ENCODE results near the gene ZNF492.
"Not testable (repeated sequence)": the region's sequence is repeated elsewhere in the genome, so short reads cannot be mapped to it uniquely, and the experiment has no call there.

The ZNF492 gene

GRCh38 chr19:22619932-22620331 is 14.2 kb upstream of the ZNF492 start:
- Histone ChIP-seq H3K36me3 (ENCODE audit: insufficient read depth, low read length) (no peaks in the 10 kb centered on the region), H3K4me1 (ENCODE audit: insufficient read depth, low read length) (no peaks in the 10 kb centered on the region), H3K9ac (ENCODE audit: low read length) (no peak overlapping the region), H3K9me3 (ENCODE audit: low read length) (no peaks in the 10 kb centered on the region), H3K4me3 (ENCODE audit: low read depth in 1 of 2, low read length in 2 of 2) (no peak overlapping the region), H3K27me3 (ENCODE audit: control insufficient read depth in 1 of 2, insufficient read depth in 2 of 2, low read length in 2 of 2) (no peaks in the 10 kb centered on the region), H3K27ac (ENCODE audit: low read depth, low read length) (no peak overlapping the region)

- H3K27ac ChIP-seq (ENCODE audit: low read depth, low read length), result no peak overlapping the region
- H3K9me3 ChIP-seq (ENCODE audit: low read length), result no peaks in the 10 kb centered on the region
- no peaks in the 10 kb centered on the region for H3K36me3 ChIP-seq (ENCODE audit: insufficient read depth, low read length)
- H3K9ac ChIP-seq (ENCODE audit: low read length), result no peak overlapping the region
- H3K27me3 ChIP-seq (ENCODE audit: control insufficient read depth in 1 of 2, insufficient read depth in 2 of 2, low read length in 2 of 2), result no peaks in the 10 kb centered on the region
- H3K4me1 ChIP-seq (ENCODE audit: insufficient read depth, low read length), result no peaks in the 10 kb centered on the region
- no peak overlapping the region for H3K4me3 ChIP-seq (ENCODE audit: low read depth in 1 of 2, low read length in 2 of 2)
Measured at GRCh38 chr19:22620401-22620800, 13.7 kb upstream of the ZNF492 start.

GRCh38 chr19:22620912-22621311 is 13.2 kb upstream of the ZNF492 start:
- no peak overlapping the region for H3K4me3 ChIP-seq (ENCODE audit: low read depth in 1 of 2, low read length in 2 of 2)
- H3K27me3 ChIP-seq (ENCODE audit: control insufficient read depth in 1 of 2, insufficient read depth in 2 of 2, low read length in 2 of 2), result no peaks in the 10 kb centered on the region
- H3K27ac ChIP-seq (ENCODE audit: low read depth, low read length), result no peak overlapping the region
- H3K9ac ChIP-seq (ENCODE audit: low read length), result no peak overlapping the region
- no peaks in the 10 kb centered on the region for H3K4me1 ChIP-seq (ENCODE audit: insufficient read depth, low read length)
- no peaks in the 10 kb centered on the region for H3K36me3 ChIP-seq (ENCODE audit: insufficient read depth, low read length)
- H3K9me3 ChIP-seq (ENCODE audit: low read length), result no peaks in the 10 kb centered on the region

- Histone ChIP-seq H3K4me3 (ENCODE audit: low read depth in 1 of 2, low read length in 2 of 2) (no peak overlapping the region), H3K9me3 (ENCODE audit: low read length) (no peaks in the 10 kb centered on the region), H3K4me1 (ENCODE audit: insufficient read depth, low read length) (no peaks in the 10 kb centered on the region), H3K27me3 (ENCODE audit: control insufficient read depth in 1 of 2, insufficient read depth in 2 of 2, low read length in 2 of 2) (no peaks in the 10 kb centered on the region), H3K27ac (ENCODE audit: low read depth, low read length) (no peak overlapping the region), H3K9ac (ENCODE audit: low read length) (no peak overlapping the region), H3K36me3 (ENCODE audit: insufficient read depth, low read length) (no peaks in the 10 kb centered on the region)
Measured at GRCh38 chr19:22622020-22622419, 12.1 kb upstream of the ZNF492 start.

GRCh38 chr19:22622901-22623840 is 11.0 kb upstream of the ZNF492 start:
- no peak overlapping the region for H3K9ac ChIP-seq (ENCODE audit: low read length)
- no peaks in the 10 kb centered on the region for H3K9me3 ChIP-seq (ENCODE audit: low read length)
- no peaks in the 10 kb centered on the region for H3K4me1 ChIP-seq (ENCODE audit: insufficient read depth, low read length)
- H3K27me3 ChIP-seq (ENCODE audit: control insufficient read depth in 1 of 2, insufficient read depth in 2 of 2, low read length in 2 of 2), result no peaks in the 10 kb centered on the region
- H3K36me3 ChIP-seq (ENCODE audit: insufficient read depth, low read length), result no peaks in the 10 kb centered on the region
- no peak overlapping the region for H3K27ac ChIP-seq (ENCODE audit: low read depth, low read length)
- H3K4me3 ChIP-seq (ENCODE audit: low read depth in 1 of 2, low read length in 2 of 2), result peak overlapping the region; percentile 38 to 42

- Histone ChIP-seq H3K4me3 (ENCODE audit: low read depth in 1 of 2, low read length in 2 of 2) (no peak overlapping the region), H3K9ac (ENCODE audit: low read length) (no peak overlapping the region), H3K4me1 (ENCODE audit: insufficient read depth, low read length) (no peaks in the 10 kb centered on the region), H3K27me3 (ENCODE audit: control insufficient read depth in 1 of 2, insufficient read depth in 2 of 2, low read length in 2 of 2) (no peaks in the 10 kb centered on the region), H3K9me3 (ENCODE audit: low read length) (no peaks in the 10 kb centered on the region), H3K27ac (ENCODE audit: low read depth, low read length) (no peak overlapping the region), H3K36me3 (ENCODE audit: insufficient read depth, low read length) (no peaks in the 10 kb centered on the region)
Measured at GRCh38 chr19:22623841-22624221, 10.3 kb upstream of the ZNF492 start.

- no peak overlapping the region for H3K27ac ChIP-seq (ENCODE audit: low read depth, low read length)
- no peak overlapping the region for H3K4me3 ChIP-seq (ENCODE audit: low read depth in 1 of 2, low read length in 2 of 2)
- H3K4me1 ChIP-seq (ENCODE audit: insufficient read depth, low read length), result no peaks in the 10 kb centered on the region
- no peaks in the 10 kb centered on the region for H3K9me3 ChIP-seq (ENCODE audit: low read length)
- H3K36me3 ChIP-seq (ENCODE audit: insufficient read depth, low read length), result no peaks in the 10 kb centered on the region
- no peak overlapping the region for H3K9ac ChIP-seq (ENCODE audit: low read length)
- no peaks in the 10 kb centered on the region for H3K27me3 ChIP-seq (ENCODE audit: control insufficient read depth in 1 of 2, insufficient read depth in 2 of 2, low read length in 2 of 2)
Measured at GRCh38 chr19:22625266-22626035, 8.7 kb upstream of the ZNF492 start.

- Histone ChIP-seq H3K4me1 (ENCODE audit: insufficient read depth, low read length) (no peaks in the 10 kb centered on the region), H3K9me3 (ENCODE audit: low read length) (no peaks in the 10 kb centered on the region), H3K27me3 (ENCODE audit: control insufficient read depth in 1 of 2, insufficient read depth in 2 of 2, low read length in 2 of 2) (no peaks in the 10 kb centered on the region), H3K4me3 (ENCODE audit: low read depth in 1 of 2, low read length in 2 of 2) (no peak overlapping the region), H3K9ac (ENCODE audit: low read length) (no peak overlapping the region), H3K36me3 (ENCODE audit: insufficient read depth, low read length) (no peaks in the 10 kb centered on the region), H3K27ac (ENCODE audit: low read depth, low read length) (no peak overlapping the region)
Measured at GRCh38 chr19:22627526-22627925, 6.6 kb upstream of the ZNF492 start.

- H3K4me1 ChIP-seq (ENCODE audit: insufficient read depth, low read length), result no peaks in the 10 kb centered on the region
- no peak overlapping the region for H3K27ac ChIP-seq (ENCODE audit: low read depth, low read length)
- H3K9ac ChIP-seq (ENCODE audit: low read length), result no peak overlapping the region
- no peaks in the 10 kb centered on the region for H3K9me3 ChIP-seq (ENCODE audit: low read length)
- no peaks in the 10 kb centered on the region for H3K27me3 ChIP-seq (ENCODE audit: control insufficient read depth in 1 of 2, insufficient read depth in 2 of 2, low read length in 2 of 2)
- no peaks in the 10 kb centered on the region for H3K36me3 ChIP-seq (ENCODE audit: insufficient read depth, low read length)
- H3K4me3 ChIP-seq (ENCODE audit: low read depth in 1 of 2, low read length in 2 of 2), result no peak overlapping the region
Measured at GRCh38 chr19:22628401-22628800, 5.7 kb upstream of the ZNF492 start.

GRCh38 chr19:22634450-22634827 is 315 bp downstream of the ZNF492 start:
- no peaks in the 10 kb centered on the region for H3K27me3 ChIP-seq (ENCODE audit: control insufficient read depth in 1 of 2, insufficient read depth in 2 of 2, low read length in 2 of 2)
- no peak overlapping the region for H3K9ac ChIP-seq (ENCODE audit: low read length)
- no peaks in the 10 kb centered on the region for H3K36me3 ChIP-seq (ENCODE audit: insufficient read depth, low read length)
- H3K4me3 ChIP-seq (ENCODE audit: low read depth in 1 of 2, low read length in 2 of 2), result peak overlapping the region; percentile 68 to 82
- H3K4me1 ChIP-seq (ENCODE audit: insufficient read depth, low read length), result no peaks in the 10 kb centered on the region
- H3K9me3 ChIP-seq (ENCODE audit: low read length), result no peaks in the 10 kb centered on the region
- no peak overlapping the region for H3K27ac ChIP-seq (ENCODE audit: low read depth, low read length)

GRCh38 chr19:22685493-22685892 is 51.4 kb downstream of the ZNF492 start:
- H3K9me3 ChIP-seq (ENCODE audit: low read length), result peaks cover 10% of the 10 kb centered on the region
- H3K36me3 ChIP-seq (ENCODE audit: insufficient read depth, low read length); H3K4me3 ChIP-seq (ENCODE audit: low read depth in 1 of 2, low read length in 2 of 2); H3K27me3 ChIP-seq (ENCODE audit: control insufficient read depth in 1 of 2, insufficient read depth in 2 of 2, low read length in 2 of 2); H3K9ac ChIP-seq (ENCODE audit: low read length); H3K27ac ChIP-seq (ENCODE audit: low read depth, low read length); H3K4me1 ChIP-seq (ENCODE audit: insufficient read depth, low read length): not testable (repeated sequence)

Measured in muscle layer of colon (tissue), 2 donors.